Immature natural killer cell (primary cell): ENCODE results near the gene ZNF185. TPM values are rescaled to one million over a fixed set of nuclear protein-coding genes. Genes with fewer than 3 reads are reported as not detected.
"Not testable (repeated sequence)": the region's sequence is repeated elsewhere in the genome, so short reads cannot be mapped to it uniquely, and the experiment has no call there.

Experiments used
- DNase-seq, 3 donors: peaks; one replicate each; pipeline ENCODE4 v3.0.0; 2022; ENCODE audit warnings: mixed read lengths in 1 of 3
- H3K27ac Mint-ChIP-seq, 6 donors: one replicate each; pipeline ENCODE4 v1.8.0; 2020; ENCODE audit warnings: mixed read lengths in 6 of 6, mild to moderate bottlenecking in 5 of 6, inconsistent platforms in 4 of 6, moderate library complexity in 3 of 6
- H3K27me3 Mint-ChIP-seq, 3 donors: one replicate each; pipeline ENCODE4 v1.8.0; 2020 to 2021; ENCODE audit warnings: low read depth in 3 of 3, mild to moderate bottlenecking in 3 of 3, mixed read lengths in 3 of 3, moderate library complexity in 3 of 3, inconsistent platforms in 1 of 3
- H3K36me3 Mint-ChIP-seq, 3 donors: one replicate each; pipeline ENCODE4 v1.8.0; 2020; ENCODE audit warnings: mixed read lengths in 3 of 3, inconsistent platforms in 2 of 3, mild to moderate bottlenecking in 2 of 3
- H3K4me1 Mint-ChIP-seq, 2 donors: one replicate each; pipeline ENCODE4 v1.8.0; 2020; ENCODE audit warnings: inconsistent platforms in 2 of 2, mild to moderate bottlenecking in 2 of 2, mixed read lengths in 2 of 2, moderate library complexity in 1 of 2
- H3K4me3 Mint-ChIP-seq, 5 donors: one replicate each; pipeline ENCODE4 v1.8.0; 2020; ENCODE audit warnings: mild to moderate bottlenecking in 5 of 5, mixed read lengths in 5 of 5, inconsistent platforms in 3 of 5, moderate library complexity in 3 of 5
- H3K9me3 Mint-ChIP-seq, 6 donors: one replicate each; pipeline ENCODE4 v1.8.0; 2020; ENCODE audit warnings: mild to moderate bottlenecking in 6 of 6, mixed read lengths in 6 of 6, inconsistent platforms in 4 of 6, moderate library complexity in 3 of 6
- polyA plus RNA-seq, 3 donors: library from polyadenylated mRNA; unstranded; fragments of 300-500 nt; fragmentation: Illumina TruSeq; gene quantifications; one replicate each; pipeline ENCODE4 v1.2.3, GENCODE V29; 2021

ZNF185 gene
- polyA plus RNA-seq, 3 donors from 2014 or later: 3.2 to 6.2 (median 3.4) TPM

GRCh38 chrX:152899874-152900719 lies 2.2 kb downstream of the ZNF185 start:
- peak overlapping the region in 1 of 5 donors; percentile 18 for H3K4me3 Mint-ChIP-seq
- DNase-seq: no peak
- H3K9me3 Mint-ChIP-seq: no peaks in the 10 kb centered on the region
- no peak overlapping the region for H3K27ac Mint-ChIP-seq
- H3K4me1 Mint-ChIP-seq: no peaks in the 10 kb centered on the region
- H3K36me3 Mint-ChIP-seq: no peaks in the 10 kb centered on the region
- H3K27me3 Mint-ChIP-seq: peaks cover 5 to 21% (median 7%) of the 10 kb centered on the region in 3 donors

DNA sequence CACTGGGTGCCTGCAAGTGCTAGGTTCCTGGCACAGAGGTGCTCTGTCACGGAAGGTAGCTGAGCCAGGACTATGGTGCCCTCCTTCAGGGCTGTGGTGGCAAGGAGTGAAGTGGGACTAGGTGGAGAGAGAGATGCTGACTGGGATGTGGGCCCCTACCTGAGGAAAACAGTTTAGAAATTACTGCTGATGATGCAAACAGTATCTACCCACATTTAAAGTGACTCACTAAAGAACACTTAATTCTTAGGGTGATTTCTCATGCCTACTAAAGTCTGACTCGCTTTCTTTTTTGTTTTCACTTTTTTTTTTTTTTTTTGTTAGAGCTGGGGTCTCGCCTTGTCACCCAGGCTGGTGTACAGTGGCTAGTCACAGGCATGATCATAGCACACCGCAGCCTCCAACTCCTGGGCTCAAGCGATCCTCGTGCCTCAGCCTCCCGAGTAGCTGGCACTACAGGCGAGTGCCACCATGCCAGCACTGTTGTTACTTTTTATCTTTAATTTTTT lies 3.1 kb downstream of the ZNF185 start:
- Mint-ChIP-seq H3K36me3 (no peaks in the 10 kb centered on the region), H3K4me3 (no peak overlapping the region), H3K9me3 (no peaks in the 10 kb centered on the region), H3K4me1 (no peaks in the 10 kb centered on the region), H3K27me3 (peaks cover 5 to 21% (median 7%) of the 10 kb centered on the region in 3 donors), H3K27ac (no peak overlapping the region)
- DNase-seq: no peak

DNA sequence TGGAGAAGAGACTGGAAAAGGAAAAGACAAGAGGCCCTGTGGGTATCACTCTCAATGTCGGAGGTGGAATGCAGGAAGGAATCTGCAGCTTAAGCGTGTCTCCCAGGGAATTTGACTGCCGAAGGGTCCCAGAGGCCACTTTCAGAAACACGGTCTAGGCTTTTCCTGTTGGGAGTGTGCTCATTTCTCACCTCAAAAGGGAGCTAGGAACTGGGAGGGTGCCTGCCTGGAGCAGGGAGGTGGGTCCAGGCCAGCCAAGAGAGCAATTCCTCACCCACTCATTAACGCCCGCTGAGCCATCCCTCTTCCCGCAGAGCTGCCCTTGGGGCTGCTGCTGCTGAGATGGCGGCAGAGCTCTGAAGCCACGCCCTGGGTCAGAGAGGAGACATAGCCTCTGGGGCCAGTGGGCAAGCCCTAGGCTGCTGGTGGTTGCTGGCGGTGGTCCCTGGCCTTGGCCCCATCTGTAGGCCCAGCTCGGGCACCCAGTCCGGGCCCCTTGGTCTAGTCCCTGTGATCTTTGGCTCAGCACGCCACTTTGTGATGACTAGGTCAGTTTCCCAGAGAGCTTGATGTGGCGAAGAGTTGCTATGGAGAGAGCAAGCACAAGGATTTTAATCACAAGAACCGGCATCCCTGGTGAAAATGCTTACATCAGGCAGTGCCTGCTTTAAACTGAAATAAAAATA lies 4.1 kb downstream of the ZNF185 start:
- no peak overlapping the region for H3K27ac Mint-ChIP-seq
- DNase-seq: no peak
- no peak overlapping the region for H3K4me3 Mint-ChIP-seq
- H3K4me1 Mint-ChIP-seq: no peaks in the 10 kb centered on the region
- H3K27me3 Mint-ChIP-seq: peaks cover 2 to 13% (median 6%) of the 10 kb centered on the region in 3 donors
- H3K36me3 Mint-ChIP-seq: no peaks in the 10 kb centered on the region
- H3K9me3 Mint-ChIP-seq: no peaks in the 10 kb centered on the region

DNA sequence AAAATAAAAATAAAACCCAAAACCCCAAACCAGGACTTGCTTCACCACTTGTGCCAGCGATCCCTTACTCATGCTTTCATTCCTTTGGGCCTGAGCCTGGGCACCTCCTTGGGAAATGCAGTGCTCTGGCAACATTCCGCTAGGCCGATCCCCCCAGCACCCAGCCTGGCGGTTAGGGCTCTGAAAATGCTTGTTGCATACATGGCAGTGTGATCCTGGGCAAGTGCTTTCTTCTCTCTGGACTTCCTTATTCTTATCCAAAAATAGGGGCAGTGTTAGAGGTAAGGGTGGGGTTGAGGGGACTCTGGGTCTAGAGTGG lies 4.6 kb downstream of the ZNF185 start:
- Mint-ChIP-seq H3K36me3 (no peaks in the 10 kb centered on the region), H3K4me1 (no peaks in the 10 kb centered on the region), H3K27ac (no peak overlapping the region), H3K4me3 (no peak overlapping the region), H3K9me3 (no peaks in the 10 kb centered on the region), H3K27me3 (peaks cover 2 to 13% (median 10%) of the 10 kb centered on the region in 3 donors)
- DNase-seq: no peak

- no peak overlapping the region for H3K27ac Mint-ChIP-seq
- no peak overlapping the region for H3K4me3 Mint-ChIP-seq
- no peaks in the 10 kb centered on the region for H3K4me1 Mint-ChIP-seq
- DNase-seq: no peak
- H3K36me3 Mint-ChIP-seq: no peaks in the 10 kb centered on the region
- H3K9me3 Mint-ChIP-seq: no peaks in the 10 kb centered on the region
- peaks cover 2 to 13% (median 8%) of the 10 kb centered on the region in 3 donors for H3K27me3 Mint-ChIP-seq
Observed at GRCh38 chrX:152903589-152903988, 5.7 kb downstream of the ZNF185 start.

- Mint-ChIP-seq H3K27me3 (peaks cover 0 to 13% (median 8%) of the 10 kb centered on the region in 3 donors), H3K4me1 (no peaks in the 10 kb centered on the region), H3K9me3 (no peaks in the 10 kb centered on the region), H3K27ac (no peak overlapping the region), H3K36me3 (no peaks in the 10 kb centered on the region), H3K4me3 (no peak overlapping the region)
- DNase-seq: peak; percentile 14 to 23 (median 14)
Observed at GRCh38 chrX:152904151-152905080, 6.5 kb downstream of the ZNF185 start.

DNA sequence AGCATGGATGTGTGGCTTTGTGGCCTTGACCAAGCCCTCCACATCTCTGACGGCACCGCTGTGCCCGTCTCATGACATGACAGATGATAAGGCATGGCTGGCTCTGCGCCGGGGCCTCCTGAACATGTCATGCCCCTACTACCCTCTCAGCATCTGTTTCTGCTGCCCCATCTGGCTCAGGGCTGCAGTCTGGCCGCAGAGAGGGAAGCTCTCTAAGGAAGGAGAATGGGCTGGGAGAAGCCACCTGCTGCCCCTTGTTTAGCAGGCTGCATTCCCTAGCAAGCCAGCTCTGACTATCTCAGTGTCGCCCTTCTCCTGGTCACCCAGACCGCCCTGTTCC lies 7.2 kb downstream of the ZNF185 start:
- DNase-seq: no peak
- no peaks in the 10 kb centered on the region for H3K36me3 Mint-ChIP-seq
- H3K27me3 Mint-ChIP-seq: peaks cover 0 to 12% (median 6%) of the 10 kb centered on the region in 3 donors
- H3K27ac Mint-ChIP-seq: no peak overlapping the region
- no peak overlapping the region for H3K4me3 Mint-ChIP-seq
- no peaks in the 10 kb centered on the region for H3K9me3 Mint-ChIP-seq
- H3K4me1 Mint-ChIP-seq: no peaks in the 10 kb centered on the region

DNA sequence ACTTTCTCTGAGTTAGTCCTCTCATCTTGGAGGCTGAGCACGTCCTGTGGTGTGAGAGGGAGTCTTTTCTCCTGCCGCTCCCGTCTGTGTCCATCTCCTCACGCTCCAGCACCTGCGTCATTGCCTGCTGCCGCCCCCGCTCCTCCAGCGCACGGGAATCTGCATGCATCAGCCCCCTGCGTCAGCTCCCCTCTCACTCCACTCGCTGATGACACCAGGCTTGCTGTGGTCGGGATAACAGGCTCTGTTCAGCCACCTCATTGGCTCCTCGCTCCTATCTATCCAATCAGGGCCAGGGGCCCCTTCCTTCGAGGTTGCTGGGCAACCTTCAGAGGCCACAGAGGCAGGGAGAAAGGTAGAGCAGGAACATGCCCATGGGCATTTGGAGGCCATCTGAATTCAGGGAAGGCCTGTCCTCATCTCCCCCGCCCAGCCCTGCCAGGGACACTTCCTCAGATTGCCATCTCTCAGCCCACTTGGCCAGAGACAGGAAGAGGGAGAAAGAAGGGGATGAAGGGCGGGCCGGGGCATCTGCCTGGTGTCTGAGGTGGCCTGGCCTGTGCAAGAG lies 9.3 kb downstream of the ZNF185 start:
- no peaks in the 10 kb centered on the region for H3K4me1 Mint-ChIP-seq
- no peaks in the 10 kb centered on the region for H3K36me3 Mint-ChIP-seq
- DNase-seq: no peak
- no peak overlapping the region for H3K27ac Mint-ChIP-seq
- peaks cover 0 to 6% (median 6%) of the 10 kb centered on the region in 3 donors for H3K27me3 Mint-ChIP-seq
- no peaks in the 10 kb centered on the region for H3K9me3 Mint-ChIP-seq
- no peak overlapping the region for H3K4me3 Mint-ChIP-seq

DNA sequence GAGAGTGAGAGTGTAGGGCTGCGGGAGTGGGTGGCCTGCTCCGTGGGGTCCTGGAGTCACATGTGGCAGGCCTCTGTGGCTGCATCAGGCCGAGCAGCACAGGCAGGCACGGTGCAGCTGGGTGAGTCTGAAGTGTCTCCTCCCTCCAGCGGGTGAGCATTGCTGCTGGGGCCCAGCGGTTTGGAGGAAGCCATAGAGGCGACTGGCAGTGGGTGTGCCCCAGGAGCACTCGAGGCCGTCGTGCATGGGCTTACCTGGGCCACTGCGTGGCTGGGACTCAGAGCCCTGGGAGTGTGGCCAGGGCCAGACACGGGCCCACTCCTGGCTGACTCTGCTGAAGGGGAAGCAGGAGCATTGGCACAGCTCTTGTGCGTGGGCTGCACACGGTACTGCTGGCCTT lies 10.6 kb downstream of the ZNF185 start:
- no peaks in the 10 kb centered on the region for H3K9me3 Mint-ChIP-seq

DNA sequence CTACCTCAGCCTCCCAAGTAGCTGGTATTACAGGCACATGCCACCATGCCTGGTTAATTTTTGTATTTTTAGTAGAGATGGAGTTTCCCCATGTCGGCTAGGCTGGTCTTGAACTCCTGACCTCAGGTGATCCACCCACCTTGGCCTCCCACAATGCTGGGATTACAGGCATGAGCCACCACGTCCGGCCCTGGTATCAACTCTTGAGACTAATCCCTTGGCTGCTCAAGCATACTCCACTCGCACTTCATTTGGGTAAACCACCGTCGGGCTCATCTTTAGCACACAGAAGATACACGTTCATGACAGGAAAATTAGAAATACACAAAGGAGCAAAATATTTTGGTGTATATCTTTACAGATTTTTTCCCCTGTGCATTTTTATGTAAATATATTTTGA lies 12.2 kb downstream of the ZNF185 start:
- not testable (repeated sequence) for H3K27me3 Mint-ChIP-seq, H3K9me3 Mint-ChIP-seq, DNase-seq, H3K4me3 Mint-ChIP-seq, H3K36me3 Mint-ChIP-seq, H3K27ac Mint-ChIP-seq, H3K4me1 Mint-ChIP-seq

More for the DNA sequence above, 10.6 kb downstream of the ZNF185 start:
- Mint-ChIP-seq H3K27ac (no peak overlapping the region), H3K4me3 (no peak overlapping the region), H3K36me3 (no peaks in the 10 kb centered on the region), H3K4me1 (no peaks in the 10 kb centered on the region), H3K27me3 (peaks cover 0 to 6% (median 3%) of the 10 kb centered on the region in 3 donors)
- DNase-seq: no peak

DNA sequence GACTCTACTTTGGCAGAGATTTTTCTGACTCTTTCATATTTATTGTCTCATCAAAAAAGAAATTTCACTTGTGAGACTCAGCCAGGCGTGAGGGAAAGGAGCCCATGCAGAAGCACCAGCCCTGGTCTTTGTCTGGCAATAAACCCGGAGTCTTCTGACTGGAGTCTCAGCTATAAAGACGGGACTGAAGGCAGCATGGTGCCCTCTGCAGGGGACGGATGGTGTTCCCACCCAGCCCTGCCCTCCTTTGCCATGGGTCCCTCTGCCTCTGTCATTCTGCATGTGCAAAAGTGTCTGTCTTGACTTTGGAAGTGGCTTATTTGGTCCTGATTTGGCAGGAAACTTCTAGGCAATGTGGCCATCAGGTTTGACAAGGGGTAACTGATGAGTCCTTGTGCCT lies 14.2 kb downstream of the ZNF185 start:
- no peak for DNase-seq
- Mint-ChIP-seq H3K4me3 (no peak overlapping the region), H3K9me3 (no peaks in the 10 kb centered on the region), H3K4me1 (no peaks in the 10 kb centered on the region), H3K27me3 (peaks cover 0 to 4% (median 0%) of the 10 kb centered on the region in 3 donors), H3K36me3 (no peaks in the 10 kb centered on the region), H3K27ac (no peak overlapping the region)

DNA sequence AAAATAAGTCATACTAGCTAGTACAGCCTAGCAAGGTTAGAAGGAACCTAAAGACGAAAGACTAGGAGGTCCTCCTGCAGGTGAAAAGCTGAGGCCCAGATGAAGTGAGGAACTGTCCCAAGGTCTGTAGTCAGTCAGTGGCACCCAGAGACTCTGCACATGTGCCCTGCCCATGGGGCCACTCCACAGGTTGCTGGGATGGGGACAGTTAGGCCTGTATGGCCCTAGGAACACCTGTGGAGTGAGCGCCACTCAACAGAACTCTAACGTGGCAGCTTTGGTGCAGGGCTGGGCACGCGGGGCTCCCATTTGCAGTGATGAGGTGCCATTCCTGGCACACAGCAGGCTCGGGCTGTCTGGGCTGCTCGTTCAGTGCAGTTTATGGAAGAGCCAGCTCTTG lies 14.8 kb downstream of the ZNF185 start:
- DNase-seq: no peak
- Mint-ChIP-seq H3K27me3 (peaks cover 0 to 1% (median 0%) of the 10 kb centered on the region in 3 donors), H3K4me3 (no peak overlapping the region), H3K36me3 (no peaks in the 10 kb centered on the region), H3K27ac (no peak overlapping the region), H3K9me3 (no peaks in the 10 kb centered on the region), H3K4me1 (no peaks in the 10 kb centered on the region)

- Mint-ChIP-seq H3K9me3 (no peaks in the 10 kb centered on the region), H3K27ac (no peak overlapping the region), H3K36me3 (no peaks in the 10 kb centered on the region), H3K4me1 (no peaks in the 10 kb centered on the region), H3K4me3 (no peak overlapping the region), H3K27me3 (peaks cover 0 to 1% (median 0%) of the 10 kb centered on the region in 3 donors)
- DNase-seq: no peak
Observed at GRCh38 chrX:152913346-152913745, 15.5 kb downstream of the ZNF185 start.
